NCI-H82 (cell line): ENCODE data around the gene GAGE12J.
"Not testable (repeated sequence)": the region's sequence is repeated elsewhere in the genome, so short reads cannot be mapped to it uniquely, and the experiment has no call there.

ENCODE experiments used
- DNase-seq: peaks from one replicate; lab custom pipeline; 2025; lab: John Stamatoyannopoulos, UW

The GAGE12J gene

GRCh38 chrX:49321737-49322136 lies at the start of gene GAGE12J:
GAGE12J (plus strand) TSS chrX:49322037; CDS start chrX:49323194, 1,157 bp downstream.
- DNase-seq: not testable (repeated sequence)

GRCh38 chrX:49272421-49272820 lies 49.4 kb upstream of the GAGE12J start:
- DNase-seq: no peak

- no peak for DNase-seq
Measured at GRCh38 chrX:49273181-49273727, 48.6 kb upstream of the GAGE12J start.

GRCh38 chrX:49276207-49276606 lies 45.6 kb upstream of the GAGE12J start:
- DNase-seq: no peak

GRCh38 chrX:49276671-49277534 lies 44.9 kb upstream of the GAGE12J start:
- DNase-seq: no peak

- no peak for DNase-seq
Measured at GRCh38 chrX:49277535-49277830, 44.4 kb upstream of the GAGE12J start.

GRCh38 chrX:49278081-49278480 lies 43.8 kb upstream of the GAGE12J start:
- no peak for DNase-seq

GRCh38 chrX:49282647-49283011 lies 39.2 kb upstream of the GAGE12J start:
- peak; percentile 92 for DNase-seq

- DNase-seq: no peak
Measured at GRCh38 chrX:49284212-49284611, 37.6 kb upstream of the GAGE12J start.

- DNase-seq: no peak
Measured at GRCh38 chrX:49286136-49286535, 35.7 kb upstream of the GAGE12J start.

- no peak for DNase-seq
Measured at GRCh38 chrX:49286581-49286980, 35.3 kb upstream of the GAGE12J start.

GRCh38 chrX:49287665-49288064 lies 34.2 kb upstream of the GAGE12J start:
- DNase-seq: no peak

- no peak for DNase-seq
Measured at GRCh38 chrX:49290215-49290614, 31.6 kb upstream of the GAGE12J start.

- peak; percentile 83 for DNase-seq
Measured at GRCh38 chrX:49291615-49292337, 30.1 kb upstream of the GAGE12J start.

GRCh38 chrX:49292400-49293362 lies 29.2 kb upstream of the GAGE12J start:
- no peak for DNase-seq

GRCh38 chrX:49299293-49299692 lies 22.5 kb upstream of the GAGE12J start:
- not testable (repeated sequence) for DNase-seq

- DNase-seq: no peak
Measured at GRCh38 chrX:49300703-49301102, 21.1 kb upstream of the GAGE12J start.

GRCh38 chrX:49303346-49303745 lies 18.5 kb upstream of the GAGE12J start, which contains the start of gene GAGE10:
GAGE10 (plus strand) TSS chrX:49303646; CDS start chrX:49304860, 1,214 bp downstream.
- DNase-seq: peak; percentile 5

GRCh38 chrX:49307775-49308174 lies 14.1 kb upstream of the GAGE12J start:
- not testable (repeated sequence) for DNase-seq

- DNase-seq: no peak
Measured at GRCh38 chrX:49308604-49309269, 13.1 kb upstream of the GAGE12J start.

- no peak for DNase-seq
Measured at GRCh38 chrX:49309401-49309981, 12.3 kb upstream of the GAGE12J start.
